Progenitor cell of endocrine pancreas (in vitro differentiated cells): ENCODE results near the gene ASF1B. TPM values are rescaled to one million over a fixed set of nuclear protein-coding genes. Genes with fewer than 3 reads are reported as not detected.
"Not testable (repeated sequence)": the region's sequence is repeated elsewhere in the genome, so short reads cannot be mapped to it uniquely, and the experiment has no call there.

Experiments
- DNase-seq: peaks from one replicate; pipeline ENCODE4 v3.0.0; 2021; ENCODE audit warnings: low spot score; ENCODE audit not compliant: unreplicated experiment
- H3K27ac Mint-ChIP-seq: 2 replicates; pipeline ENCODE4 v1.8.0; 2021; ENCODE audit warnings: mild to moderate bottlenecking, moderate library complexity, mixed read lengths
- H3K27me3 Mint-ChIP-seq: 2 replicates; pipeline ENCODE4 v1.8.0; 2021; ENCODE audit warnings: mixed read lengths
- H3K36me3 Mint-ChIP-seq: 2 replicates; pipeline ENCODE4 v1.8.0; 2022; ENCODE audit warnings: mixed read lengths; ENCODE audit not compliant: insufficient read depth
- H3K4me1 Mint-ChIP-seq: 2 replicates; pipeline ENCODE4 v1.8.0; 2021; ENCODE audit warnings: low read depth, mixed read lengths
- H3K4me3 Mint-ChIP-seq: 2 replicates; pipeline ENCODE4 v1.8.0; 2021; ENCODE audit warnings: low read depth, mild to moderate bottlenecking, moderate library complexity, mixed read lengths
- H3K9me3 Mint-ChIP-seq: 2 replicates; pipeline ENCODE4 v1.8.0; 2021; ENCODE audit warnings: low read depth, mixed read lengths
- long read RNA-seq: library from polyadenylated mRNA; unstranded; transcript quantifications from one replicate; pipeline ENCODE4 v2.0.0, GENCODE V29; 2020
- total RNA-seq: library from RNA; stranded (reverse); gene quantifications from 2 replicates; pipeline ENCODE4 v1.2.1, GENCODE V29; 2021
- TF ChIP-seq, protein P1 (sequence below): fragments of 200-600 bp; sonication (generic); IDR thresholded peaks from one replicate; pipeline ENCODE4 v1.5.0; 2021; ENCODE audit warnings: antibody characterized with exemption, mild to moderate bottlenecking; ENCODE audit not compliant: unreplicated experiment

The ASF1B gene
- 18.4 TPM in 2 replicates for total RNA-seq
- long read RNA-seq, transcript ASF1B-201 (4 exons, 2,059 nt), result major isoform, 36 of 36 reads
- long read RNA-seq, partial matches to known transcripts, result 0 of 36 reads
- long read RNA-seq, other reads (novel, unspliced or antisense), result 0 of 36 reads

DNA sequence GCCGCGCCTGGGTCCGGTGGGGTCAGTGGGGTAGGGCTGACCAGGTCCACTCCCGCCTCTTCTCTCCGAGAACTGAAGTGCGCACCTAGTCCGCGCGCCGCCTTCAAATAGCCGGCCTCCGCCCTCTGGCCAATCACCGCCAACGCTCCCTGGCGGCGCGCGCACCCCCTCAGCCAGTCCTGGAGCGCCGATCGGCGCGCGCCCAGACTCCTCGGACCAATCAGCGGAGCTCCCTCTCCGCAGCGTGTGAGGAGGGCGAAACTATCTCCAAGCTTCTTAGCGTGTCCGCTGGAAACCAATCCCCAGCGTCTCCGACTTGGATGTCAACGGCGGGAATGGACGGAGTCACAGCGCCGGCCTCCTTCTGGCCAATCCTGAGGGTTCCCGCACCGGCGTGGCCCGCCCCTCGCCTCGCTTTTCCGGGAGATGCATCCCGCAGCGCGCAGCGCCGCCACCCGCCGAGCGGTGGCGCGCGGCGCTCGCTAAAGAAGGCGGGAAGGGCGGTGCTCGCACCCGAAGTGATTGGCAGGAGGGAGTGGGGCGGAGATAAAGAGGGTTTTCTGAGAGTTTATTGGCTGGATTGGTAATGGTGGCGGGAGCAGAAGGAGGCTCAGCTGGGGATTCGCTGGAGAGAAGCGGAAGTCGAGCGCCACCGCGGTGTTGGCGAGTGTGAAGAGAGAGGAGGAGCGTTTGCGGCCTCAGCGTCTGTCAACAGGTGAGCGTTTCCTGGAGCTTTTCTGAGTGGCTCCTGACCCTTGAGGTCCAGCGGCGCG lies at the start of gene ASF1B:
Gene ASF1B, minus strand, starts transcription at position 81 of the 773 bp plus-strand sequence. CDS start 133 bp downstream, outside the sequence.
- Mint-ChIP-seq H3K9me3 (no peaks in the 10 kb centered on the region), H3K27me3 (no peaks in the 10 kb centered on the region), H3K4me1 (peaks cover 12% of the 10 kb centered on the region), H3K36me3 (no peaks in the 10 kb centered on the region), H3K27ac (peak within 1 kb of the TSS; percentile 94), H3K4me3 (peak within 1 kb of the TSS; percentile 72)
- TF ChIP-seq, protein P1, sequence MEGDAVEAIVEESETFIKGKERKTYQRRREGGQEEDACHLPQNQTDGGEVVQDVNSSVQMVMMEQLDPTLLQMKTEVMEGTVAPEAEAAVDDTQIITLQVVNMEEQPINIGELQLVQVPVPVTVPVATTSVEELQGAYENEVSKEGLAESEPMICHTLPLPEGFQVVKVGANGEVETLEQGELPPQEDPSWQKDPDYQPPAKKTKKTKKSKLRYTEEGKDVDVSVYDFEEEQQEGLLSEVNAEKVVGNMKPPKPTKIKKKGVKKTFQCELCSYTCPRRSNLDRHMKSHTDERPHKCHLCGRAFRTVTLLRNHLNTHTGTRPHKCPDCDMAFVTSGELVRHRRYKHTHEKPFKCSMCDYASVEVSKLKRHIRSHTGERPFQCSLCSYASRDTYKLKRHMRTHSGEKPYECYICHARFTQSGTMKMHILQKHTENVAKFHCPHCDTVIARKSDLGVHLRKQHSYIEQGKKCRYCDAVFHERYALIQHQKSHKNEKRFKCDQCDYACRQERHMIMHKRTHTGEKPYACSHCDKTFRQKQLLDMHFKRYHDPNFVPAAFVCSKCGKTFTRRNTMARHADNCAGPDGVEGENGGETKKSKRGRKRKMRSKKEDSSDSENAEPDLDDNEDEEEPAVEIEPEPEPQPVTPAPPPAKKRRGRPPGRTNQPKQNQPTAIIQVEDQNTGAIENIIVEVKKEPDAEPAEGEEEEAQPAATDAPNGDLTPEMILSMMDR, result peak; percentile 70
- DNase-seq, result peak; percentile 97

DNA sequence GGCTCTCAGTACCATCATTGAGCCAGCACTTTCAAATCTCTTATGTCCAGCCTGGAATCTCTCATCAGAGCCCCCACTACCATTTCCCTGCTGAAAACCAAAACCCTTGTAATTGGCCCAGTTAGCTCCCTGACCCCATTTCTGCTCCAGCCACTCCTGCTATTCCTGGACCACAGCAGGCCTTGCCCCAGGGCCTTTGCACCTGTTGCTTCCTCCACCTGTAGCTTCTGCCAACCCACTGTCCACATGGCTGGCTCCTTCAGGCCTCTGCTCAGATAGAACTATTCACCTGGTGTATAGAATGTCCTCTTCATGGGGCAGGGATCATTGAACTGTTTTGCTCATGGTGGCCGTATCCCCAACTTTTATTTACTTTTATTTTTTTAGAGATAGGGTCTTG lies 49.3 kb upstream of the ASF1B start:
- DNase-seq, H3K27ac Mint-ChIP-seq, H3K9me3 Mint-ChIP-seq, H3K27me3 Mint-ChIP-seq, H3K4me3 Mint-ChIP-seq, H3K36me3 Mint-ChIP-seq: not testable (repeated sequence)
- H3K4me1 Mint-ChIP-seq, result peaks cover 11% of the 10 kb centered on the region

DNA sequence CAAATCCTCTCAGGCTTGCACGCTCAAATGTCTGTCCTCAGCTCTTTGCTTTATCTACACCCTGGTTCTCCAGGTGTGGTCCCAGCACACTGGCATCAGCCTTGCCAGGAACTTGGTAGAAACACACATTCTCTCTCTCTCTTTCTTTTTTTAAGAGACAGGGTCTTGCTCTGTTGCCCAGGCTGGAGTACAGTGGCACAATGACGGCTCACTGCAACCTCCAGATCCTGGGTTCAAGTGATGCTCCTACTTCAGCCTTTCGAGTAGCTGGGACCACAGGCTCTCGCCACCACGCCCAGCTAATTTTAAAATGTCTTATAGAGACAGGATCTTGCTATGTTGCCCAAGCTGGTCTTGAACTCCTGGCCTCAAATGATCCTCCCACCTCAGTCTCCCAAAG lies 48.8 kb upstream of the ASF1B start:
- Mint-ChIP-seq H3K36me3 (peaks cover 1% of the 10 kb centered on the region), H3K27ac (no peak overlapping the region), H3K4me3 (no peak overlapping the region), H3K4me1 (peaks cover 8% of the 10 kb centered on the region), H3K27me3 (no peaks in the 10 kb centered on the region), H3K9me3 (no peaks in the 10 kb centered on the region)
- TF ChIP-seq, protein P1, result no peak
- DNase-seq, result no peak

DNA sequence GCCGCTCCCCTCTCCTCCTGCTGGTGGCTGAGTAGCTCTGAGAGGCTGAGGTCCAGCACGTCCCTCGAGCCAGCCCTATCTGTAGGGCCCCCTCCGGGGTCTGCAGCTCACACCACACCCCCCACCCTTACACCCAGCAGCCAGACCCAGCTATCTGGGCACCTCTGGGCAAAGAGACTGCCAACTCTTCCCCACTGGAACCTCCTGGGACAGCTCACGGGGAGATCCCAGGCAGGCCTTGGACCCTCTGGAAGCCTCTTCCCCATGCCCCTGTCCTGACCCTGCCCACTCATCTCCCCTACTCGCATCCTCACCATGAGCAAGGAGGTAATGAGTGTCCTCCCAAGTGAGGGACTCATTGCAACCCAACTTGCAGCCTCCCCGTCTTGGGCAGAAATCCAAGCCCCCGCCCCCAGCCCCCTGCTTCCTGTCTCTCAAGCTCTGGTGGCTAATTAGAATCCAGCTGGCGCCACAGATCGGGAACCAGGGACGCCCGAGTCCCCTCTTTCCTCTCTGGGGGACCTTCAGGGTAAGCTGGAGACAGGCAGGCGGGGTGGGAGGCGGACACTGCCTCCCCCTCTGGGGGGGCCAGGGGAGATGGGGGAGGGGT lies 47.5 kb upstream of the ASF1B start:
- no peak overlapping the region for H3K27ac Mint-ChIP-seq
- H3K36me3 Mint-ChIP-seq, result no peaks in the 10 kb centered on the region
- H3K4me3 Mint-ChIP-seq, result no peak overlapping the region
- H3K9me3 Mint-ChIP-seq, result no peaks in the 10 kb centered on the region
- TF ChIP-seq, protein P1, result no peak
- no peak for DNase-seq
- H3K27me3 Mint-ChIP-seq, result no peaks in the 10 kb centered on the region
- H3K4me1 Mint-ChIP-seq, result peaks cover 8% of the 10 kb centered on the region

DNA sequence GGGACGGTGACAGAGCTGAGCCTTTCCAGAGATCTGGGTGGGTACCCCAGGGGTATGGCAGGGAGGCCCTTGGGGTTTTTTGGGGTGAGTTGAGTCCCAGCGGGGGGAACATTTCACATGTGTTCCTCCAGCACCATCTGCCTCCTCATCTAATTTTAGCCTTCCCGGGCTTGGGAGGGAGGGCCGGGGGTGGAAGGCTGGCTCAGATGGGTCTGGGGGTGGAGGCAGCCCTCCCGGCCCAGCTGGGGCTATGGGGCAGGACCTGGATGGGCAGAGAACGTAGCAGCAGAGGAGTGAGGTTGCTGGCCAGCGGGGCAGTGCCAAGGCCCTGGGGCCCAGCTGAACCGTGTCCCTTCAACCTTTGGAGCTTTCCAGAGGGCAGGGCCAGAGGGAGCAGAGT lies 46.1 kb upstream of the ASF1B start:
- no peak overlapping the region for H3K27ac Mint-ChIP-seq
- H3K27me3 Mint-ChIP-seq, result no peaks in the 10 kb centered on the region
- H3K36me3 Mint-ChIP-seq, result no peaks in the 10 kb centered on the region
- TF ChIP-seq, protein P1, result no peak
- DNase-seq, result no peak
- no peak overlapping the region for H3K4me3 Mint-ChIP-seq
- peaks cover 6% of the 10 kb centered on the region for H3K4me1 Mint-ChIP-seq
- no peaks in the 10 kb centered on the region for H3K9me3 Mint-ChIP-seq
